Measurements from ENCODE around the gene VPS33A. TPM values are rescaled to one million over a fixed set of nuclear protein-coding genes. Genes with fewer than 3 reads are reported as not detected.

Gene VPS33A
- total RNA-seq, 1 donor from 2014 or later: 33.2 TPM

GRCh38 chr12:122195405-122195804 is 70.9 kb downstream of the VPS33A start:
- intact Hi-C loops (cut with micrococcal nuclease): no loop called here
- Mint-ChIP-seq H3K4me1 (no peaks in the 10 kb centered on the region), H3K27ac (no peak overlapping the region), H3K27me3 (peaks cover 17% of the 10 kb centered on the region), H3K36me3 (ENCODE audit: low read depth) (no peaks in the 10 kb centered on the region), H3K9me3 (peaks cover 8% of the 10 kb centered on the region), H3K4me3 (no peak overlapping the region)
- ATAC-seq (ENCODE audit: low read depth): no peak
- TF ChIP-seq, protein P1, sequence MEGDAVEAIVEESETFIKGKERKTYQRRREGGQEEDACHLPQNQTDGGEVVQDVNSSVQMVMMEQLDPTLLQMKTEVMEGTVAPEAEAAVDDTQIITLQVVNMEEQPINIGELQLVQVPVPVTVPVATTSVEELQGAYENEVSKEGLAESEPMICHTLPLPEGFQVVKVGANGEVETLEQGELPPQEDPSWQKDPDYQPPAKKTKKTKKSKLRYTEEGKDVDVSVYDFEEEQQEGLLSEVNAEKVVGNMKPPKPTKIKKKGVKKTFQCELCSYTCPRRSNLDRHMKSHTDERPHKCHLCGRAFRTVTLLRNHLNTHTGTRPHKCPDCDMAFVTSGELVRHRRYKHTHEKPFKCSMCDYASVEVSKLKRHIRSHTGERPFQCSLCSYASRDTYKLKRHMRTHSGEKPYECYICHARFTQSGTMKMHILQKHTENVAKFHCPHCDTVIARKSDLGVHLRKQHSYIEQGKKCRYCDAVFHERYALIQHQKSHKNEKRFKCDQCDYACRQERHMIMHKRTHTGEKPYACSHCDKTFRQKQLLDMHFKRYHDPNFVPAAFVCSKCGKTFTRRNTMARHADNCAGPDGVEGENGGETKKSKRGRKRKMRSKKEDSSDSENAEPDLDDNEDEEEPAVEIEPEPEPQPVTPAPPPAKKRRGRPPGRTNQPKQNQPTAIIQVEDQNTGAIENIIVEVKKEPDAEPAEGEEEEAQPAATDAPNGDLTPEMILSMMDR (IDR thresholded peaks at IDR 0.05): no peak
- no peak for DNase-seq
- ChIA-PET POLR2A (interaction anchor here (0.7 kb wide), 1 partner anchor 11 kb away, joined by 6 read pairs; no protein-coding TSS in a partner anchor), CTCF (no interaction called here)

DNA sequence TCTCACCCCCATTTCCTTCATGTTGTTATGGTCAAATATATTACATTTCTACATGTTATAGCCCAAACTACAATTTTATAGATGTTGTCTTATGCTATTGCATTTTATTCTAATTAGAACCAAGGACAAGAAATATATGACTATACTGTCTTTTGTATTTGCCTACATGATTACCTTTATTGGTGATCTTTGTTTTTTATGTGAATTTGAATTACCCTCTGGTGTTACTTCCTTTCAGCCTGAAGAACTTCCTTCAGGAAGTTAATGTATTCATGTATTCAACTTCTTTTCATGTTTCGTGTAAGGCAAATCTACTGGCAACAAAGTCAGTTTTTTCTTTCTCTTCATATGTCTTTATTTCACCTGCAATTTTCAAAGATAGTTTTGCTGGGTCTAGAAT is 71.5 kb downstream of the VPS33A start:
- no peak for ATAC-seq (ENCODE audit: low read depth)
- Mint-ChIP-seq H3K4me3 (no peak overlapping the region), H3K27me3 (peaks cover 11% of the 10 kb centered on the region), H3K27ac (no peak overlapping the region), H3K36me3 (ENCODE audit: low read depth) (no peaks in the 10 kb centered on the region), H3K4me1 (no peaks in the 10 kb centered on the region), H3K9me3 (peaks cover 8% of the 10 kb centered on the region)
- TF ChIP-seq, protein P1 (IDR thresholded peaks at IDR 0.05): no peak
- intact Hi-C loops (cut with micrococcal nuclease): loop anchor here (5.0 kb wide), 1 partner anchor 128 kb away; no protein-coding TSS in a partner anchor
- ChIA-PET CTCF (interaction anchor here (1.4 kb wide), 1 partner anchor 72 kb away, joined by 4 read pairs; no protein-coding TSS in a partner anchor), POLR2A (interaction anchor here (0.7 kb wide), 1 partner anchor 11 kb away, joined by 6 read pairs; no protein-coding TSS in a partner anchor)
- DNase-seq: no peak

DNA sequence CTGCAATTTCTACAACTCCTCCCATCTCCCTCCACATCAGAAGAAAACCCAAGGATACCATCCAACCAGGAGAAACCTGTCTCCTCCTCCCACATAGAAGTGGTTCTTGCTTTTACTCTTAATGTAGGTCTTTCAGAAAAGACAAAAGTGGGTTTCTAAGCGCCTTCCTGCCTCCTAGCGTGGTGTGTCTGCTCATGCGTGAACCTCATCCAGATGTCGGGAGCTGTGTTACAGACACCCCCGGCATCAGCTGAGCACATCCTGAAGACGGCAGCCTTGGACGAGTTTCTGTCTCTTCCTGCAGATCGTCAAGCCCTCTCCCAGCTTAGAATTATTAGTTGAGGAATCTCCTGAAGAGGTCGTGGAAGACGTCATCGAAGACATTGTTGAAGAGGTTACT is 73.9 kb downstream of the VPS33A start:
- Mint-ChIP-seq H3K27me3 (peaks cover 4% of the 10 kb centered on the region), H3K27ac (no peak overlapping the region), H3K36me3 (ENCODE audit: low read depth) (no peaks in the 10 kb centered on the region), H3K9me3 (peaks cover 8% of the 10 kb centered on the region), H3K4me1 (no peaks in the 10 kb centered on the region), H3K4me3 (no peak overlapping the region)
- no peak for ATAC-seq (ENCODE audit: low read depth)
- ChIA-PET POLR2A (interaction anchor here (0.6 kb wide), 1 partner anchor 1983 kb away, joined by 4 read pairs; no protein-coding TSS in a partner anchor), CTCF (interaction anchor here (0.6 to 2.4 kb wide), 2 partner anchors 138 to 392 kb away, joined by 4 to 9 read pairs; no protein-coding TSS in a partner anchor)
- DNase-seq: no peak
- intact Hi-C loops (cut with micrococcal nuclease): loop anchor here (5.0 kb wide), 1 partner anchor 125 kb away; no protein-coding TSS in a partner anchor
- TF ChIP-seq, protein P1 (IDR thresholded peaks at IDR 0.05): no peak

- no peak overlapping the region for H3K4me3 Mint-ChIP-seq
- POLR2A ChIA-PET: interaction anchor here (0.7 kb wide), 1 partner anchor 414 kb away, joined by 4 read pairs; no protein-coding TSS in a partner anchor
- intact Hi-C loops (cut with micrococcal nuclease): loop anchor here (1.0 to 5.0 kb wide), 5 partner anchors 60 to 273 kb away; partner anchors contain the start of gene CFAP251
- CTCF ChIA-PET: interaction anchor here (0.6 to 2.4 kb wide), 9 partner anchors 32 to 395 kb away, joined by 3 to 9 read pairs (median 4); no protein-coding TSS in a partner anchor
- ATAC-seq (ENCODE audit: low read depth) (peak; percentile 92), DNase-seq (peak; percentile 42)
- H3K27ac Mint-ChIP-seq: no peak overlapping the region
- TF ChIP-seq, protein P1 (IDR thresholded peaks at IDR 0.05): no peak
- peaks cover 8% of the 10 kb centered on the region for H3K9me3 Mint-ChIP-seq
- no peaks in the 10 kb centered on the region for H3K4me1 Mint-ChIP-seq
- no peaks in the 10 kb centered on the region for H3K27me3 Mint-ChIP-seq
- no peaks in the 10 kb centered on the region for H3K36me3 Mint-ChIP-seq (ENCODE audit: low read depth)
Measured at GRCh38 chr12:122190842-122191668, 75.2 kb downstream of the VPS33A start.

All from activated B cell treated with CpG ODN at 0.5 μM for 24 hours (primary cell).